Fibroblast of villous mesenchyme (primary cell): Measurements from ENCODE around the gene PLIN1. TPM values are rescaled to one million over a fixed set of nuclear protein-coding genes. Genes with fewer than 3 reads are reported as not detected.

Source experiments
- DNase-seq: peaks from one replicate; pipeline ENCODE4 v3.0.0-alpha.2; 2010; ENCODE audit warnings: low read depth
- H3K4me3 ChIP-seq: 2 replicates; pipeline ENCODE4 v1.5.1; 2011; ENCODE audit warnings: low read depth, mild to moderate bottlenecking, low read length
- CTCF ChIP-seq: IDR thresholded peaks from 2 replicates; pipeline ENCODE4 v1.5.1; 2012; ENCODE audit warnings: low read depth, mild to moderate bottlenecking, low read length; ENCODE audit not compliant: insufficient read depth
- total RNA-seq: library from RNA; depleted of rRNA; stranded (reverse); fragments of >200 nt; gene quantifications from 2 replicates; pipeline ENCODE4 v1.2.3, GENCODE V29; 2012

PLIN1 gene
- total RNA-seq, 1 donor = 0.43 TPM

- no peak overlapping the region for H3K4me3 ChIP-seq
- no peak for DNase-seq
- TF ChIP-seq CTCF = no peak
These were observed 49.3 kb downstream of the PLIN1 start for GRCh38 chr15:89629829-89630228.

- no peak overlapping the region for H3K4me3 ChIP-seq
These were observed 50.1 kb downstream of the PLIN1 start for GRCh38 chr15:89628806-89629715.

GRCh38 chr15:89628301-89628700 is 50.9 kb downstream of the PLIN1 start:
- TF ChIP-seq CTCF = no peak
- DNase-seq = no peak
- no peak overlapping the region for H3K4me3 ChIP-seq

More at GRCh38 chr15:89628806-89629715, 50.1 kb downstream of the PLIN1 start:
- no peak for DNase-seq
- no peak for TF ChIP-seq CTCF

GRCh38 chr15:89627256-89627970 is 51.8 kb downstream of the PLIN1 start:
- TF ChIP-seq CTCF = no peak
- no peak overlapping the region for H3K4me3 ChIP-seq
- no peak for DNase-seq

- no peak overlapping the region for H3K4me3 ChIP-seq
- no peak for TF ChIP-seq CTCF
- no peak for DNase-seq
These were observed 53.5 kb downstream of the PLIN1 start for GRCh38 chr15:89625716-89626115.

GRCh38 chr15:89623165-89623564 is 56.0 kb downstream of the PLIN1 start:
- no peak overlapping the region for H3K4me3 ChIP-seq
- TF ChIP-seq CTCF = no peak
- no peak for DNase-seq
